Muscle layer of colon (tissue), 2 donors: ENCODE data around the gene TRIP10.
"Not testable (repeated sequence)": the region's sequence is repeated elsewhere in the genome, so short reads cannot be mapped to it uniquely, and the experiment has no call there.

Experiments used
- H3K27ac ChIP-seq: one replicate; pipeline ENCODE4 v1.7.0; 2013; ENCODE audit warnings: low read depth, mild to moderate bottlenecking, low read length, moderate library complexity
- H3K27me3 ChIP-seq, 2 donors: one replicate each; pipeline ENCODE4 v1.7.0; 2013; ENCODE audit warnings: low read length in 2 of 2, mild to moderate bottlenecking in 2 of 2; ENCODE audit not compliant: insufficient read depth in 2 of 2, control insufficient read depth in 1 of 2
- H3K36me3 ChIP-seq: one replicate; pipeline ENCODE4 v1.7.0; 2013; ENCODE audit warnings: mild to moderate bottlenecking, low read length; ENCODE audit not compliant: insufficient read depth
- H3K4me1 ChIP-seq: one replicate; pipeline ENCODE4 v1.7.0; 2013; ENCODE audit warnings: mild to moderate bottlenecking, low read length; ENCODE audit not compliant: insufficient read depth
- H3K4me3 ChIP-seq, 2 donors: one replicate each; pipeline ENCODE4 v1.7.0; 2013; ENCODE audit warnings: low read length in 2 of 2, low read depth in 1 of 2, mild to moderate bottlenecking in 1 of 2, moderate library complexity in 1 of 2
- H3K9ac ChIP-seq: one replicate; pipeline ENCODE4 v1.7.0; 2013; ENCODE audit warnings: low read length
- H3K9me3 ChIP-seq: one replicate; pipeline ENCODE4 v1.7.0; 2013; ENCODE audit warnings: mild to moderate bottlenecking, low read length
- donor health status: abdominal sarcoma.
- donor health status: Adenocarcinoma of cecum.

The TRIP10 gene

GRCh38 chr19:6705931-6706632, 33.4 kb upstream of the TRIP10 start:
- Histone ChIP-seq H3K4me1 (no peaks in the 10 kb centered on the region), H3K27ac (no peak overlapping the region), H3K27me3 (peaks cover 0 to 18% of the 10 kb centered on the region in 2 donors), H3K4me3 (no peak overlapping the region), H3K36me3 (no peaks in the 10 kb centered on the region), H3K9me3 (no peaks in the 10 kb centered on the region), H3K9ac (no peak overlapping the region)

- Histone ChIP-seq H3K4me1 (no peaks in the 10 kb centered on the region), H3K4me3 (no peak overlapping the region), H3K9ac (no peak overlapping the region)
Observed at GRCh38 chr19:6706633-6706958, 32.9 kb upstream of the TRIP10 start.

GRCh38 chr19:6707011-6707657, 32.3 kb upstream of the TRIP10 start:
- no peak overlapping the region for H3K9ac ChIP-seq
- no peak overlapping the region for H3K27ac ChIP-seq
- H3K4me3 ChIP-seq: no peak overlapping the region
- H3K36me3 ChIP-seq: no peaks in the 10 kb centered on the region
- H3K4me1 ChIP-seq: no peaks in the 10 kb centered on the region
- no peaks in the 10 kb centered on the region for H3K9me3 ChIP-seq
- H3K27me3 ChIP-seq: peaks cover 0 to 24% of the 10 kb centered on the region in 2 donors

More at GRCh38 chr19:6706633-6706958, 32.9 kb upstream of the TRIP10 start:
- no peaks in the 10 kb centered on the region for H3K36me3 ChIP-seq
- H3K27ac ChIP-seq: no peak overlapping the region
- H3K9me3 ChIP-seq: no peaks in the 10 kb centered on the region
- peaks cover 0 to 23% of the 10 kb centered on the region in 2 donors for H3K27me3 ChIP-seq

- H3K27ac ChIP-seq: no peak overlapping the region
- H3K4me3 ChIP-seq: no peak overlapping the region
- H3K4me1 ChIP-seq: no peaks in the 10 kb centered on the region
- H3K9ac ChIP-seq: no peak overlapping the region
- H3K36me3 ChIP-seq: no peaks in the 10 kb centered on the region
- peaks cover 0 to 24% of the 10 kb centered on the region in 2 donors for H3K27me3 ChIP-seq
- no peaks in the 10 kb centered on the region for H3K9me3 ChIP-seq
Observed at GRCh38 chr19:6707658-6708018, 31.8 kb upstream of the TRIP10 start.

- no peak overlapping the region for H3K4me3 ChIP-seq
- H3K36me3 ChIP-seq: no peaks in the 10 kb centered on the region
- peaks cover 0 to 24% of the 10 kb centered on the region in 2 donors for H3K27me3 ChIP-seq
- no peaks in the 10 kb centered on the region for H3K9me3 ChIP-seq
- no peak overlapping the region for H3K27ac ChIP-seq
- no peak overlapping the region for H3K9ac ChIP-seq
- no peaks in the 10 kb centered on the region for H3K4me1 ChIP-seq
Observed at GRCh38 chr19:6708346-6708745, 31.1 kb upstream of the TRIP10 start.

GRCh38 chr19:6708913-6709312, 30.6 kb upstream of the TRIP10 start:
- not testable (repeated sequence) for H3K9me3 ChIP-seq, H3K4me3 ChIP-seq, H3K36me3 ChIP-seq, H3K4me1 ChIP-seq, H3K27ac ChIP-seq, H3K9ac ChIP-seq
- peaks cover 0 to 24% of the 10 kb centered on the region in 2 donors for H3K27me3 ChIP-seq

GRCh38 chr19:6709549-6709948, 29.9 kb upstream of the TRIP10 start:
- H3K36me3 ChIP-seq: no peaks in the 10 kb centered on the region
- H3K4me1 ChIP-seq: no peaks in the 10 kb centered on the region
- no peak overlapping the region for H3K4me3 ChIP-seq
- no peak overlapping the region for H3K9ac ChIP-seq
- H3K9me3 ChIP-seq: no peaks in the 10 kb centered on the region
- peaks cover 0 to 24% of the 10 kb centered on the region in 2 donors for H3K27me3 ChIP-seq
- no peak overlapping the region for H3K27ac ChIP-seq

- H3K27ac ChIP-seq: no peak overlapping the region
- H3K9ac ChIP-seq: no peak overlapping the region
- peaks cover 0 to 24% of the 10 kb centered on the region in 2 donors for H3K27me3 ChIP-seq
- no peaks in the 10 kb centered on the region for H3K36me3 ChIP-seq
- H3K4me1 ChIP-seq: no peaks in the 10 kb centered on the region
- H3K9me3 ChIP-seq: no peaks in the 10 kb centered on the region
- no peak overlapping the region for H3K4me3 ChIP-seq
Observed at GRCh38 chr19:6710273-6711077, 29.0 kb upstream of the TRIP10 start.

- Histone ChIP-seq H3K9ac (no peak overlapping the region), H3K9me3 (no peaks in the 10 kb centered on the region), H3K4me1 (no peaks in the 10 kb centered on the region), H3K4me3 (no peak overlapping the region), H3K27ac (no peak overlapping the region), H3K36me3 (no peaks in the 10 kb centered on the region), H3K27me3 (peaks cover 0 to 24% of the 10 kb centered on the region in 2 donors)
Observed at GRCh38 chr19:6711078-6711361, 28.5 kb upstream of the TRIP10 start.

- Histone ChIP-seq H3K4me3 (no peak overlapping the region), H3K9ac (no peak overlapping the region), H3K4me1 (no peaks in the 10 kb centered on the region), H3K27ac (no peak overlapping the region), H3K27me3 (peaks cover 0 to 22% of the 10 kb centered on the region in 2 donors), H3K36me3 (no peaks in the 10 kb centered on the region), H3K9me3 (no peaks in the 10 kb centered on the region)
Observed at GRCh38 chr19:6711605-6712004, 27.9 kb upstream of the TRIP10 start.

- H3K9ac ChIP-seq: no peak overlapping the region
- no peak overlapping the region for H3K27ac ChIP-seq
- peaks cover 1% of the 10 kb centered on the region for H3K36me3 ChIP-seq
- H3K9me3 ChIP-seq: no peaks in the 10 kb centered on the region
- H3K4me1 ChIP-seq: no peaks in the 10 kb centered on the region
- no peak overlapping the region for H3K4me3 ChIP-seq
- H3K27me3 ChIP-seq: peaks cover 0 to 20% of the 10 kb centered on the region in 2 donors
Observed at GRCh38 chr19:6712231-6712630, 27.2 kb upstream of the TRIP10 start.
